GM19463 (cell line): ENCODE measurements around the gene ADGRL3.

Experiments
- ATAC-seq: cut with Tn5 transposase; IDR thresholded peaks from one replicate; pipeline ENCODE4 v1.9.1; 2021; ENCODE audit warnings: mild to moderate bottlenecking, moderate library complexity; ENCODE audit not compliant: unreplicated experiment

ADGRL3 gene

DNA sequence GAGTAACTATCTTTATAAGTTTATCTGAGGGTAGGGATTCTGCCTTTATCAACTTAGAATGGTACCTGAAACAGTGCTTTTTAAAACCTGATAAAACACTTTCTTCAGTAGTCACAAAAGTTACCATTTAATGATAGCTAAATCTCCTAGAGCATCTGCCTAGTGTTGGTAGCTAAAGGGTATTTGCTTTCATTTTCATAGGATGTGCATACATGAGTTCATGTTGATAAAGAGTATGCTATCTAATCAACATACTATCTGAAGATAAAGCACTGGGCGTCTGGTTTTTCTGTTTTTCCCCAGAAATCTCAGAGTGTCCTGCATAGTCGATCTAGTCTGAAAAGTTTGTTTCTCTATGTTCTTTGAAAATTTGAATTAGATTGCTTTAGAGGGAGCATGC is 75.1 kb downstream of the ADGRL3 start:
- ATAC-seq: no peak

DNA sequence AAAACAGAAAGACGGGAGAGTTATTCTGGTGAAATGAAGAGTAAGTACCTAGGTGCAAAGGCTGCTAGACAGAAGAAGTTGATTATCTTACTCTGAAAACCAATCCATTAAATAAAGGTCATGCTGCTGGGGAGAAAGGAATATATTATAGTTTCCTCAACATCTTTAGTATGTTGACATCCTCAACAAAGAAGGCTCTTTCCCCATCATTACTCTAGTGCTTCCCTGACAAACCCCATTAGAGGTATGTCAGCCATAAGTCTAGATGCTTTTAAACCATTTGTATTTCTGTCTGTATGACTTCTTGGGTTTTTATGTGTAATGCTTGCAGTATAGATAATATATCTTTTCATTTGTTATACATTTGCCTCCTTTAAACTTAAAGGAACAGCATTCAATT is 75.9 kb downstream of the ADGRL3 start:
- ATAC-seq: no peak

DNA sequence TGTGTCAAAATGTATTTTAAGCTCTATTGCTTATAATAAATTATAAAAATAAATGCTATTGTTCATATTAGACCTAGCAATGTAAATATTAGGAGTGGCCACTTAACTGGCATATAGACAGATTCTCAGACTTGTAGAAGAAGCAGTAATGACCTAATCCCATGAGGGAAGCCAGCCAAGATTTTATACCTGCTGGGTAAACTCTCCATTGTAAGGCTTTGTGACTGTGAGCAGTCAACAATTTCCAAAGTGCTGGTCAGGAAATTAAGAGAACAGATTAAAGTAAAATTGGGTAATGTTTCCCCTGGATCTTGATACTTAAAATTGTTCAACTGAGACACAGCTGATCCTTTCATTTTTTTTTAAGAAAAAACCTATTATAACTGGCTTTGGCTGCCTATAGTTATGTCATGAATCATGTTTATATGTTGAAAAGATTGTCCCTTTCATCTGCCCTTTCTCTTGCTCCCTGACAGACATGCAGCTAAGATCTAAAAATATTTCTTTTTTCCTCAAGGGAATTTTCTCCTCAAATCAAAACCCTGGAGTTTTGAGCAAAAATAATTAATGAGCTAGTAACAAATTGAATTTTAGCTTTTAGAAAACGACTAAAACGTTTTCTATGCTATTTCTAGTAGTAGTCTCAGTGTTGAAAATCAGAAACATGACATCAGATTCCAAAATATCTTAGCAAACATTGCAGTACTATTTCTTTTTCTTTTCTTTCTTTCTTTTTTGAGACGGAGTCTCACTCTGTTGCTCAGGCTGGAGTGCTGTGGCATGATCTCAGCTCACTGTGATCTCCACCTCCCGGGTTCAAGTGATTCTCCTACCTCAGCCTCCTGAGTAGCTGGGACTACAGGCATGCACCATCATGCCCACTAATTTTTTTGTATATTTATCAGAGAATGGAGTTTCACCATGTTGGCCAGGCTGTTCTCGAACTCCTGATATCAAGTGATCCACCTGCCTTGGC is 77.9 kb downstream of the ADGRL3 start:
- no peak for ATAC-seq

DNA sequence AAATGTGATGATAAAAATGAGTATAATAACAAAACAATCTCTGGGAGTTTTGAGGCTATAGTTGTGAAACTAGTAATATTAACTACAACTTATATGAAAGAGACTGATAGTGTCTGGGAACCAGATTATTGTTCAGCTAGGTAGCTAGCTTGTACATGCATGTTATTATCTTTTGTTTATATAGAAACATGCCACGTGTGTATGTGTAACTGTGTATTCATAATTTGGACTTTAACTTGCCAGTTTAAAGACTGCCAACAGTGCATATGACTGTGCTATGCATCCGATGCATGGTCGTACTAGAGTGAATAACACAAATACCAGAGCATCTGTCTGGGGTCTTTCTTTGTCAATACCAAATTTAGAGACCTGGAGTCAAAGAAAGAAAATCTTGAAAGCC is 92.2 kb downstream of the ADGRL3 start:
- ATAC-seq: no peak

DNA sequence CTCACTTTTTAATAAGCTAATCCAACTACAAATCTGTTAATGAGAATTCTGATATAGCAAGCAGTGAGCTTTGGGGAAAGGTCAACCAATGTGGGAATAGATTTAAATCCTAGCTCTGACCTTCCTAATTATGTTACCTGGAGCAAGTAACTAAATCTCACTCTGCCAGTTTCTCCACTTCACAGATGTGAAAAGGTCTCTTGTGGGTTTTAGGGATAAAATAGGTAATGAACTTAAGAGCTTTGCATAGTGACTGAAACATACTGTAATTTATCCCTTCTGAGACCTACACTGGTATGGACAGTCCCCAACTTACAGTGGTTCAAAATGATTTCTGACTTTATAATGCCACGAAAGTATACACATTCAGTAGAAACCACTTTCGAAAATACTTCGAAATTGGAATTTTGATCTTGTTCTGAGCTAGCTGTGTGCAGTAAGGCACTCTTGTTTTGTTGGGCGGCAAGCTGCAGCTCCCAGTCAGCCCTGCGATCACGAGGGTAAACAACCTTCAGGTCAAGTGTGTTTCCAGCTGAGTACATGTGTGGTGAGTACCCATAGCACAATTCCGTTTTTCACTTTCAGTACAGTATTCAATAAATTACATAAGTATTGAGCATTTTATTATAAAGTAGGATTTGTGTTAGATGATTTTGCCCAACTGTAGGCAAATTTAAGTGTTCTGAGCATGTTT is 93.7 kb downstream of the ADGRL3 start:
- ATAC-seq: no peak

DNA sequence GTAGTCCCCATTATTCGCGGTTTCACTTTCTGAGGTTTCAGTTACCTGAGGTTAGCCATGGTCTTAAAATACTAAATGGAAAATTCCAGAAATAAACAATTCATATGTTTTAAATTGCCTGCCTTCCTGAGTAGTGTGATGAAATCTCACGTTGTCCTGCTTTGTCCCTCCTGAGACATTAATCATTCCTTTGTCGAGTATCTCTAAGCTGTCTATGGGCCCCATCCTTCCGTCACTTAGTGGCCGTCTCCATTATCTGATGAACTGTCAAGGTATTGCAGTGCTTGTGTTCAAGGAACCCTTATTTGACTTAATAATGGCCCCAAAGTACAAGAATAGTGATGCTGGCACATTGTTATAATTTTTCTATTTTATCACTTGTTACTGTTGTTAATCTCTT is 94.8 kb downstream of the ADGRL3 start:
- ATAC-seq: no peak

- no peak for ATAC-seq
Measured at GRCh38 chr4:61296144-61296543, 96.0 kb downstream of the ADGRL3 start.

GRCh38 chr4:61298178-61298740 is 98.1 kb downstream of the ADGRL3 start:
- ATAC-seq: no peak

GRCh38 chr4:61299316-61299715 is 99.2 kb downstream of the ADGRL3 start:
- no peak for ATAC-seq

- no peak for ATAC-seq
Measured at GRCh38 chr4:61300266-61300844, 100.2 kb downstream of the ADGRL3 start.

DNA sequence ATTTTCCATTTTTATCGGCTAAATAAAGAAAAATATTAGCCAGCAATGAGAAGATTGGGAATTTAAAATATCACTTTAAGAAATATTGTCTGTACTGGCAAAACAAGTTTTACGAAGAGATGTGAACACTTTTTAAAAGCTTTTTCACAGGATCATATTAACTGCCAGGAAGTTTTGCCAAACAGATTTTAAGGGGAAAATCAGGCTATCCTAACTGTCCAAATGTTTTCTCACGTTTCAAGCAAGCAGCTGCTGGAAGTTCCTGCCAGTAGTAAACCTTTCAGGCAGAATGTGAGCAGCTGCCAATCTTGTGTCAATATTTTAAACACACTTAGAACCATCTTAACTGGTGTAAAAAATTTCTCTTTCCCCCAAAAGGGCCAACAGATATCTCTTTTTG is 101.1 kb downstream of the ADGRL3 start:
- ATAC-seq: no peak

DNA sequence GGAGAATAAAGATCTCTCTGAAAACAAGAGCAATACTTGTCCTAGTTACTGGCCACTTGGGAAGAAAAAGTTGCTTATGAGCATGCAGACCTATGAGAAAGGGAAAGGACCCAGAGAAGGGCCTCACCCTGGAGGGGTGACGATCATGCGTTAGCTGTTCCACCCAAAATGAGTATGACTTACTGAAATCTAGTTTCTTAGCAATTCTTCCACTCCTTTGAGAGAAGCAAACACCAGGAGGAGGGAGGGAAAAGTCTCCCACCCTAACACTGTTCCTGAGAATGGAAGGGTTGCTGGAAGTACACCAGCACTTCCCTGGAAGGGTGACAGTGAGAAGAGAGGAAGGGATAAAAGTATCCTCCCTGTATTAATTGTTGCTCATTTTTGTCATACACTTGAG is 107.9 kb downstream of the ADGRL3 start:
- no peak for ATAC-seq

GRCh38 chr4:61309616-61310015 is 109.5 kb downstream of the ADGRL3 start:
- no peak for ATAC-seq

DNA sequence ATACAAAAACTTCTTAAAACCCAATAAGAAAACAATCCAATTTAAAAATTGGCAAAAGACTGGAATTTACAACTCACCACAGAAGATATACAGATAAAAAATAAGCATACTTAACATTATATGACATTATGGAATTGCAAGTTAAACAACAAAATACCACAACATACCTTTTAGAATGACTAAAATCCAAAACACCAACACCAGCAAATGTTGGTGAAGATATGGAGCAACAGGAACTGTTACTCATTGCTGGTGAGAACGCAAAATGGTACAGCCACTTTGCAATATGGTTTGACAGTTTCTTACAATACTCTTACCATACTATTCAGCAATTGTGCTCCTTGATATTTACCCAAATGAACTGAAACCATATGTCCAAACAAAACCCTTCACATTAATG is 112.4 kb downstream of the ADGRL3 start:
- ATAC-seq: no peak

GRCh38 chr4:61318431-61318830 is 118.3 kb downstream of the ADGRL3 start:
- no peak for ATAC-seq

DNA sequence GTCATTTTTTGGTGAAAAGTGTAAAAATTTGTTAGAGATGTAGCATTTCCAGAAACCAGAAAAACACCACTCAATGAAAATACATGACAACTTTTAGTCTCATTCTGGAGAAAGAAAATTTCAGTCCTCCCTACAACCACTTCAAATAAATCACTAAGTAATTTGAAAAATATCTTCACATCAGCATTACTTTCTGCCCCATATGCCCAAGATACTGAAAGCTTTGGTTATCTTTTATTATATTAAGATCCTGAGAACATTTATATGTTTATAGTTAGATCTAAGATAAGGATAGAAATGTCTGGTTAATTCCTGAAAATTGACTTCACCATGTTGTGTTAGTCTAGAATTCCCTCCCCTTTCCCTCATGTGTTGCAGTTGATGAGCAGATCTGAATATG is 119.0 kb downstream of the ADGRL3 start:
- no peak for ATAC-seq

DNA sequence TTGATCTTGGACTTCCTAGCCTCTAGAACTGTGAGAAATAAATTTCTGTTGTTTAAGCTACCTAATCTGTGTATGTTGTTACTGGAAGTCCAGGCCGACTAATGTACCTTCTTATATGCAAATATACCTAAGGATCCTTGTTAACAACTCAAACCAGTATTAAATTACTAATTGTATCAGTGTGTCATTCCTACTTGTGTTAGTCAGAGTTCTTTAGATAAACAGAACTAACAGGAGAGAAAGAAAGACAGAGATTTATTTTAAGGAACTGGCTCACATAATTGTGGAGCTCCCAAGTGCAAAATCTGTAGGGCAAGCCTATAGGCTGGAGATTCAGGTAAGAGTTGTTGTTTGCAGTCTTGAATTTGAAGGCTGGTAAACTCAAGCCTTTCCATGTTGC is 120.0 kb downstream of the ADGRL3 start:
- ATAC-seq: no peak

DNA sequence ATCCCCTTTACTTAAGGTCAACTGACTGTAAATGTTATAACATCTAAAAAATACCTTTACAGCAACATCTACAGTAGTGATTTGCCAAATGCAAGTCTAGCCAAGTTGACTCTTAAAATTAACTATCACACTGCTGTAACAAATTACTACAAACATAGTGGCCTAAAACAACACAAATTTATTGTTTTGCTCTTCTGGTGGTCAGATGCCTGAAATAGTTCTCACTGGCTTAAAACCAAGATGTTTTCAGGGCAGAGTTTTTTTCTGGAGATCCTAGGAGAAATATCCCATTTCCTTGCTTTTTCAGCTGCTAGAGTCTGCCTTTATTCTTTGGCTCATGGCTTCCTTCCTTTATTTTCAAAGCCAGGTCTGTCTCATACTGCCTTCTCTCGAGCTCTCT is 120.5 kb downstream of the ADGRL3 start:
- no peak for ATAC-seq

- ATAC-seq: no peak
Measured at GRCh38 chr4:61332693-61333092, 132.6 kb downstream of the ADGRL3 start.

DNA sequence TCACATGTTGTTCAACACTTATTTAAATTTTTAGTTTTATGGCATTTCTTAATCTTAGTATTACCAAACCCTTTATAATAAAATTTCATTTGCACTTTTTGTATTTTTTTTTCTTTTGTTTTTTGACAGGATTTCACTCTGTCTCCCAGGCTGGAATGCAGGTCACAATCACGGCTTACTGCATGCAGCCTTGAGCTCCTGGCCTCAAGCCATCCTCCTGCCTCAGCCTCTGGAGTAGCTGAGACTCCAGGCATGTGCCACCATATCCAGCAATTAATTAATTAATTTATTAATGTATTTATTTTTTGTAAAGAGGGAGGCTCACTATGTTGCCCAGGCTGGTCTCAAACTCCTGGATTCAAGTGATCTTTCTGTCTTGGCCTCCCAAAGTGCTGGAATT is 133.4 kb downstream of the ADGRL3 start:
- no peak for ATAC-seq

DNA sequence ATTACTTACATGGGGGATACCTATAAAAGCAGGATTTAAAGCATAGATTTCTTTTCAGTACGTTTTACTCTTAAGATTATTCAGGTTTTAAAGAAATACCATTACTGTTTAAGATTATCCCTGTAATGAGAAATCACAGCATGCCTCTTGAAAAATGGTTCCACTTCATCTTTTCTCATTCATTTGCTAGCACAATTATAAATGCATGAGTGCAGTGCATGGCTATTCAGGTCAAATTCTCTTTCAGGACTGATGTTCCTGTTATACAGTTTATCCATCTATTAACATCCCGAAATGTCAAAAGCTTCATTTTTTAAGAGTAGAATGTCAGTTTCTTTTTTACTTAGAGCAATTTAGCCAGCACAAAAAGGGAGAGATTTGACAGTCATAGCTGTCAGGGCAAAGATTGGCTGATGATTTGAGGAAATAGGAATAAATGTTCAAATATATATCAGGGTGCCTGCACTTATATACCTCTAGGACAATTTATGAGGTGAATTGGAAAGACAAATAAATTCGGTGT is 135.2 kb downstream of the ADGRL3 start:
- no peak for ATAC-seq
